Measurements from ENCODE around the gene RABEP2.

DNA sequence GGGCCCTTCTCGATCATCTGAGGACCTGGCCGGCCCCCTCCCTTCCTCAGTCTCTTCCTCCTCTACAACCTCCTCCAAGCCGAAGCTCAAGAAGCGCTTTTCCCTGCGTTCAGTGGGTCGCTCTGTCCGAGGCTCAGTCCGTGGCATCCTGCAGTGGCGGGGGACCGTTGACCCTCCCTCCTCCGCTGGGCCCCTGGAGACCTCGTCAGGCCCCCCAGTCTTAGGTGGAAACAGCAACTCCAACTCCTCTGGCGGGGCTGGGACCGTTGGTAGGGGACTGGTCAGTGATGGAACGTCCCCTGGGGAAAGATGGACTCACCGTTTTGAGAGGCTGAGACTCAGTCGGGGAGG is 58.6 kb downstream of the RABEP2 start:
- TF ChIP-seq, protein P1, sequence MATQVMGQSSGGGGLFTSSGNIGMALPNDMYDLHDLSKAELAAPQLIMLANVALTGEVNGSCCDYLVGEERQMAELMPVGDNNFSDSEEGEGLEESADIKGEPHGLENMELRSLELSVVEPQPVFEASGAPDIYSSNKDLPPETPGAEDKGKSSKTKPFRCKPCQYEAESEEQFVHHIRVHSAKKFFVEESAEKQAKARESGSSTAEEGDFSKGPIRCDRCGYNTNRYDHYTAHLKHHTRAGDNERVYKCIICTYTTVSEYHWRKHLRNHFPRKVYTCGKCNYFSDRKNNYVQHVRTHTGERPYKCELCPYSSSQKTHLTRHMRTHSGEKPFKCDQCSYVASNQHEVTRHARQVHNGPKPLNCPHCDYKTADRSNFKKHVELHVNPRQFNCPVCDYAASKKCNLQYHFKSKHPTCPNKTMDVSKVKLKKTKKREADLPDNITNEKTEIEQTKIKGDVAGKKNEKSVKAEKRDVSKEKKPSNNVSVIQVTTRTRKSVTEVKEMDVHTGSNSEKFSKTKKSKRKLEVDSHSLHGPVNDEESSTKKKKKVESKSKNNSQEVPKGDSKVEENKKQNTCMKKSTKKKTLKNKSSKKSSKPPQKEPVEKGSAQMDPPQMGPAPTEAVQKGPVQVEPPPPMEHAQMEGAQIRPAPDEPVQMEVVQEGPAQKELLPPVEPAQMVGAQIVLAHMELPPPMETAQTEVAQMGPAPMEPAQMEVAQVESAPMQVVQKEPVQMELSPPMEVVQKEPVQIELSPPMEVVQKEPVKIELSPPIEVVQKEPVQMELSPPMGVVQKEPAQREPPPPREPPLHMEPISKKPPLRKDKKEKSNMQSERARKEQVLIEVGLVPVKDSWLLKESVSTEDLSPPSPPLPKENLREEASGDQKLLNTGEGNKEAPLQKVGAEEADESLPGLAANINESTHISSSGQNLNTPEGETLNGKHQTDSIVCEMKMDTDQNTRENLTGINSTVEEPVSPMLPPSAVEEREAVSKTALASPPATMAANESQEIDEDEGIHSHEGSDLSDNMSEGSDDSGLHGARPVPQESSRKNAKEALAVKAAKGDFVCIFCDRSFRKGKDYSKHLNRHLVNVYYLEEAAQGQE (IDR thresholded peaks at IDR 0.05; ENCODE audit: low read depth), result no peak
- TF ChIP-seq, protein P2, sequence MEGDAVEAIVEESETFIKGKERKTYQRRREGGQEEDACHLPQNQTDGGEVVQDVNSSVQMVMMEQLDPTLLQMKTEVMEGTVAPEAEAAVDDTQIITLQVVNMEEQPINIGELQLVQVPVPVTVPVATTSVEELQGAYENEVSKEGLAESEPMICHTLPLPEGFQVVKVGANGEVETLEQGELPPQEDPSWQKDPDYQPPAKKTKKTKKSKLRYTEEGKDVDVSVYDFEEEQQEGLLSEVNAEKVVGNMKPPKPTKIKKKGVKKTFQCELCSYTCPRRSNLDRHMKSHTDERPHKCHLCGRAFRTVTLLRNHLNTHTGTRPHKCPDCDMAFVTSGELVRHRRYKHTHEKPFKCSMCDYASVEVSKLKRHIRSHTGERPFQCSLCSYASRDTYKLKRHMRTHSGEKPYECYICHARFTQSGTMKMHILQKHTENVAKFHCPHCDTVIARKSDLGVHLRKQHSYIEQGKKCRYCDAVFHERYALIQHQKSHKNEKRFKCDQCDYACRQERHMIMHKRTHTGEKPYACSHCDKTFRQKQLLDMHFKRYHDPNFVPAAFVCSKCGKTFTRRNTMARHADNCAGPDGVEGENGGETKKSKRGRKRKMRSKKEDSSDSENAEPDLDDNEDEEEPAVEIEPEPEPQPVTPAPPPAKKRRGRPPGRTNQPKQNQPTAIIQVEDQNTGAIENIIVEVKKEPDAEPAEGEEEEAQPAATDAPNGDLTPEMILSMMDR (IDR thresholded peaks at IDR 0.05 in 2 of 3, conservative IDR thresholded peaks at IDR 0.05 in 1 of 3; ENCODE audit: borderline replicate concordance in 1 of 3, insufficient read depth in 1 of 3, low read depth in 2 of 3, low read length in 2 of 3), result no peak
- no peak for TF ChIP-seq SIN3A (IDR thresholded peaks at IDR 0.05; ENCODE audit: low read depth)
- no peak for TF ChIP-seq EZH2 (IDR thresholded peaks at IDR 0.05)
- TF ChIP-seq TCF7L2 (IDR thresholded peaks at IDR 0.05; ENCODE audit: borderline replicate concordance, extremely low read depth, insufficient read depth, insufficient read length), result no peak
- no peak for TF ChIP-seq POLR2A (IDR thresholded peaks at IDR 0.05; ENCODE audit: borderline replicate concordance, extremely low read depth, insufficient read depth, insufficient read length)

Measured in HCT116 (cell line).